Spleen (tissue), 11 donors: ENCODE data around the gene KIF6. TPM values are rescaled to one million over a fixed set of nuclear protein-coding genes. Genes with fewer than 3 reads are reported as not detected.

ENCODE experiments used
- DNase-seq: peaks from one replicate; pipeline ENCODE4 v3.0.0-alpha.2; 2020
- H3K27ac ChIP-seq, 8 donors: fragments of 200-600 bp; sonication (generic) in 7 of 8; 1 replicate in 4 of 8; 2 replicates in 4 of 8; pipeline versions ENCODE4 v1.5.0 to v1.8.0; 2016 to 2021; ENCODE audit warnings: inconsistent platforms in 4 of 8, mild to moderate bottlenecking in 4 of 8, moderate library complexity in 1 of 8
- H3K27me3 ChIP-seq, 7 donors: fragments of 200-600 bp; sonication (generic) in 6 of 7; replicated peaks in 1 of 7; 1 replicate in 4 of 7; 2 replicates in 3 of 7; pipeline versions ENCODE4 v1.5.0 to v1.8.0; 2016 to 2021; ENCODE audit warnings: inconsistent platforms in 3 of 7, mild to moderate bottlenecking in 1 of 7
- H3K36me3 ChIP-seq, 6 donors: fragments of 200-600 bp; sonication (generic) in 5 of 6; 1 replicate in 4 of 6; 2 replicates in 2 of 6; pipeline versions ENCODE4 v1.5.0 to v1.8.0; 2016 to 2021; ENCODE audit warnings: inconsistent platforms in 2 of 6
- H3K4me1 ChIP-seq, 6 donors: fragments of 200-600 bp; sonication (generic) in 5 of 6; 1 replicate in 3 of 6; 2 replicates in 3 of 6; pipeline versions ENCODE4 v1.5.0 to v1.8.0; 2016 to 2021; ENCODE audit warnings: inconsistent platforms in 3 of 6
- H3K4me3 ChIP-seq, 8 donors: fragments of 200-600 bp; sonication (generic) in 7 of 8; 1 replicate in 4 of 8; 2 replicates in 4 of 8; pipeline versions ENCODE4 v1.5.0 to v1.8.0; 2016 to 2021; ENCODE audit warnings: inconsistent platforms in 4 of 8, mild to moderate bottlenecking in 4 of 8, moderate library complexity in 2 of 8
- H3K9me3 ChIP-seq, 8 donors: fragments of 200-600 bp; sonication (generic) in 7 of 8; 1 replicate in 4 of 8; 2 replicates in 4 of 8; pipeline versions ENCODE4 v1.5.0 to v1.8.0; 2016 to 2021; ENCODE audit warnings: inconsistent platforms in 4 of 8
- POLR2A ChIP-seq, 3 donors: fragments of 450-650 bp; IDR thresholded peaks; one replicate each; pipeline ENCODE4 v1.5.1; 2017; ENCODE audit warnings: antibody characterized with exemption in 3 of 3, mild to moderate bottlenecking in 1 of 3
- POLR2AphosphoS5 ChIP-seq, 3 donors: sonication (generic); formaldehyde crosslinking; IDR thresholded peaks; one replicate each; pipeline ENCODE4 v1.5.1; 2017; ENCODE audit warnings: antibody characterized with exemption in 3 of 3
- WGBS, 5 donors: extraction: QIAGEN DNeasy Blood & Tissue Kit in 3 of 5; methylation state at CpG; one replicate each; pipeline versions ENCODE4 v1.1.5 to v1.1.7; 2013 to 2018; 5-methylcytosine and 5-hydroxymethylcytosine counted together
- intact Hi-C: fragments of 100-400 bp; cut with DNase I; formaldehyde crosslinking; loops from one replicate; pipeline ENCODE4 v1.15.0; 2023; ENCODE audit warnings: low total_unique reads
- polyA plus RNA-seq, 3 donors: library from polyadenylated mRNA; stranded (reverse); fragments of 200-250 nt; gene quantifications; one replicate each; pipeline ENCODE4 v1.2.1, GENCODE V29; 2013
- total RNA-seq, 7 donors: library from RNA; depleted of rRNA in 3 of 7; stranded (reverse); fragments of >200 nt in 3 of 7; fragmentation: NEBNext Ultra II Directional in 4 of 7; extraction: Animal tissue kit (Norgen Biotek cat#: 25700) in 4 of 7; gene quantifications; one replicate each; pipeline versions ENCODE4 v1.1.0 to v1.2.1, GENCODE V29; 2016 to 2021
- TF ChIP-seq, protein P1 (sequence below), 11 experiments: fragments of 200-600 bp in 7 of 11; fragments of 450-650 bp in 4 of 11; sonication (generic) in 4 of 11; IDR thresholded peaks in 8 of 11; conservative IDR thresholded peaks in 3 of 11; 1 replicate in 7 of 11; 2 replicates in 4 of 11; pipeline versions ENCODE4 v1.4.0 to v1.8.0; 2016 to 2021; ENCODE audit warnings: antibody characterized with exemption in 11 of 11, inconsistent platforms in 4 of 11, mild to moderate bottlenecking in 1 of 11
- donor health status: healthy with polysubstance abuse.
- donor health status: DM: no; HTN: no; CAD: no; lungs with moderate emphysema.
- donor health status: DM: no; HTN: no; CAD: no.
- donor health status: Bipolar disorder and iron deficiency.
- donor health status: healthy.
- donor health status: DM: no; HTN: no; CAD: no.
- donor health status: DM: yes; HTN: yes; CAD: no.

The KIF6 gene
- total and polyA plus RNA-seq, 10 donors = 0.10 to 0.75 (median 0.24) TPM; not detected in 3

DNA sequence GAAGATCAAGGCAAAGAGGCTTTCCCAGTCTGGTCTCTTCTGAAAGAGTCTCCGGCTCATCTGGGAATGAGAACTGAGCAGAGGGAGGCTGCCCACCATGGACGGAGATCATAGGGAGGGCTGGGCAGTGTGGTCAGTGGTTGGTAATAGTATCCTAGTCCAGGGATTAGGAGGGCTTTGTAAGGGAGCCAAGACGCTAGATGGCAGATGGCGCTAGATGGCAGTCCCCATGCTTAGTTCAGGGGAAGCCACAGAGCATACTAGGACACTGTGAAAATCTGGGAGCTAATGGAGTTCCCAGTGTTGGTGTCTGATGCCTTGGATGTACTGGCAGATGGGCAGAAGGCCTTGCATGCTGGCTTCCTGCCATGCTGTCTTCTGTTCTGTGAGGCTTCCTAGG is 45.2 kb upstream of the KIF6 start:
- TF ChIP-seq POLR2AphosphoS5 (IDR thresholded peaks at IDR 0.05) (no peak), POLR2A (IDR thresholded peaks at IDR 0.05) (no peak)
- TF ChIP-seq, protein P1, sequence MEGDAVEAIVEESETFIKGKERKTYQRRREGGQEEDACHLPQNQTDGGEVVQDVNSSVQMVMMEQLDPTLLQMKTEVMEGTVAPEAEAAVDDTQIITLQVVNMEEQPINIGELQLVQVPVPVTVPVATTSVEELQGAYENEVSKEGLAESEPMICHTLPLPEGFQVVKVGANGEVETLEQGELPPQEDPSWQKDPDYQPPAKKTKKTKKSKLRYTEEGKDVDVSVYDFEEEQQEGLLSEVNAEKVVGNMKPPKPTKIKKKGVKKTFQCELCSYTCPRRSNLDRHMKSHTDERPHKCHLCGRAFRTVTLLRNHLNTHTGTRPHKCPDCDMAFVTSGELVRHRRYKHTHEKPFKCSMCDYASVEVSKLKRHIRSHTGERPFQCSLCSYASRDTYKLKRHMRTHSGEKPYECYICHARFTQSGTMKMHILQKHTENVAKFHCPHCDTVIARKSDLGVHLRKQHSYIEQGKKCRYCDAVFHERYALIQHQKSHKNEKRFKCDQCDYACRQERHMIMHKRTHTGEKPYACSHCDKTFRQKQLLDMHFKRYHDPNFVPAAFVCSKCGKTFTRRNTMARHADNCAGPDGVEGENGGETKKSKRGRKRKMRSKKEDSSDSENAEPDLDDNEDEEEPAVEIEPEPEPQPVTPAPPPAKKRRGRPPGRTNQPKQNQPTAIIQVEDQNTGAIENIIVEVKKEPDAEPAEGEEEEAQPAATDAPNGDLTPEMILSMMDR (IDR thresholded peaks at IDR 0.05 in 8 of 11, conservative IDR thresholded peaks at IDR 0.05 in 3 of 11) = no peak
- H3K36me3 ChIP-seq = no peaks in the 10 kb centered on the region
- H3K27ac ChIP-seq = no peak overlapping the region
- H3K4me3 ChIP-seq = no peak overlapping the region
- intact Hi-C loops = no loop called here
- peaks cover 0 to 11% (median 0%) of the 10 kb centered on the region in 7 donors for H3K27me3 ChIP-seq
- peaks cover 0 to 4% (median 0%) of the 10 kb centered on the region in 8 donors for H3K9me3 ChIP-seq
- no peak for DNase-seq
- no peaks in the 10 kb centered on the region for H3K4me1 ChIP-seq
- 86 to 93% (median 91%) methylated on average over 4 of the region's 4 CpGs for WGBS, 5 donors

DNA sequence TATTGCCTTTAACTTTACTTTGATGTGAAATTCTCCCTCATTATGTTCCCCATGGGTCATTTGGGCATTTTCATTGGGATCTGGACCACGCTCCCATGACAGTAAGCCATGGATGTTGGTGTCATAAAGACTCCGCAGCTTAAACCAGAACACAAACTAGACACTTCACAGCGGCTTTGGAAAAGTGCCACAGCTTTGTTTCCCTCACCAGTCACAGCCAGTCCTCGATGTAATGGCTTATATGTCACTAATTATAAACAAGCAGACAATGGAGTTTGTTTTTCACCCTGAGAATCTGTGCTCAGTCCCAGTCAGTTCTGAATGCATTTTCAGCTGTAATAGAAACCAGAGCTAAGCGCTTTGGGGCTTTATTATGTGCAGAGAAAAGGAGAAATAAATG is 43.8 kb upstream of the KIF6 start:
- H3K9me3 ChIP-seq = peaks cover 0 to 4% (median 0%) of the 10 kb centered on the region in 8 donors
- H3K27ac ChIP-seq = no peak overlapping the region
- no peaks in the 10 kb centered on the region for H3K4me1 ChIP-seq
- H3K27me3 ChIP-seq = peaks cover 0 to 11% (median 0%) of the 10 kb centered on the region in 7 donors
- intact Hi-C loops = no loop called here
- no peak for TF ChIP-seq POLR2A (IDR thresholded peaks at IDR 0.05)
- TF ChIP-seq POLR2AphosphoS5 (IDR thresholded peaks at IDR 0.05) = no peak
- TF ChIP-seq, protein P1 (IDR thresholded peaks at IDR 0.05 in 8 of 11, conservative IDR thresholded peaks at IDR 0.05 in 3 of 11) = no peak
- H3K4me3 ChIP-seq = no peak overlapping the region
- H3K36me3 ChIP-seq = no peaks in the 10 kb centered on the region
- DNase-seq = no peak
- 71 to 80% (median 79%) methylated on average over 5 of the region's 5 CpGs for WGBS, 5 donors

DNA sequence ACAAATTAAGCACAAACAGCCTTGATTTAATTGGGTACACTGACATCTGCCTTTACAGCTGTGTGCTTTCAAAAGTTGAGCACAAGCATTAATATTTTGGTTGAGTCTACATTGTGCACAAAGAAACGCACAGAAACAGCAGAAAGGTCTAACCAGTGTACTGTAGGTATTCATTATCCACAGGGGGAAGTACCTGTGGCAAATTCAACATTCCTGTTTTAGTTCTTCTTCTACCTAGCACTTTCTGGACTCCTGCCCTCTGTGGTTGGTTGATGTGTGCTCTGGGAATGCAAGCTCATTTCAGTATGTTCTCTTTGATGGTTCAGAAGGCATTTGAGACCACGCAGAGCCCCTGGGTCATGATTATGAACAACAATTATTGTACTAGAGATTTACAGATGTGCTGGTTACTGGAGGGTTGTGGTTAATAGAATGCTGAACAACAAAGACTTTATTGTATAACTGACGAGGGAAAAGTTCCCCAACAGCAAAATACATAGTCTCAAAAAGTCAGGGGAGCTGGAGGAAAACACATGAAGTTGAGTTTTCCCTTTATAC is 40.4 kb upstream of the KIF6 start:
- Histone ChIP-seq H3K27me3 (peaks cover 0 to 9% (median 0%) of the 10 kb centered on the region in 7 donors), H3K27ac (no peak overlapping the region), H3K36me3 (no peaks in the 10 kb centered on the region), H3K4me1 (no peaks in the 10 kb centered on the region), H3K9me3 (peaks cover 0 to 4% (median 0%) of the 10 kb centered on the region in 8 donors), H3K4me3 (no peak overlapping the region)
- TF ChIP-seq POLR2AphosphoS5 (IDR thresholded peaks at IDR 0.05) (no peak), POLR2A (IDR thresholded peaks at IDR 0.05) (no peak)
- TF ChIP-seq, protein P1 (IDR thresholded peaks at IDR 0.05 in 8 of 11, conservative IDR thresholded peaks at IDR 0.05 in 3 of 11) = no peak
- DNase-seq = no peak
- intact Hi-C loops = no loop called here
- 60 to 81% (median 77%) methylated on average over 3 of the region's 3 CpGs for WGBS, 5 donors

DNA sequence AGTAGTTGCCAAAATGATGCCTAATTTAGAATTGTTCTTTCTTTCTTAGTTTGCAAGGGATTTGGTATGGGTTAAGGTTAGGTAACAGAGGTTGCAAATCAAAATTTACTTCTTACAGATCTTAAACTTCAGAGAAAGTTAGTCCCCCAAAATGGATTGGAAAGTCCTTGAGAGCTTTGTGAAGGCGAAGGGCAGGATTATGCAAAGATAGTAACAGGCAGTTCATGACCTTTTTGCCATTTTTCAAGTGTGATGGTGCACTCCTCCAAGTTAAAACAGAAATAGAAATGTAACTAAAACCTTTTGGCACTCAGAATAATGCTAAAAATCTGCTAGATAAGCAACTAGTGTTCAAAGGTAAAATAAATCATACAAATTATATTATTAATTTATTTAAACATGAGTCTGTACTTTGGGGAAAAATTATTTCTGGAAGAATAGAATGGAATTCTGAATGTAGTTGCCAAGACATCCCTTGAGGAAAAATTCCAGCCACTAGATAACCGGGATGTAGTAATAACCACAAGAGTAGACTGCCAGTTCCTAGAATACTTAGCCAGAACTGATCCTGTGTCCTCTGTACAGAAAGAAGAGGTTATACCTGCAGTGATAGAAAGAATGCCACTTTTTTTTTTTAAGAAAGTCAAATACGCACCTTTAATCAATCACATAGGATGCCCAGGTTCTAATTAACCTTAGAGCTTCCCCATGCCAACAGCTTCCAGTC is 35.2 kb upstream of the KIF6 start:
- DNase-seq = no peak
- Histone ChIP-seq H3K36me3 (no peaks in the 10 kb centered on the region), H3K4me3 (no peak overlapping the region), H3K4me1 (no peaks in the 10 kb centered on the region), H3K27me3 (peaks cover 0 to 8% (median 0%) of the 10 kb centered on the region in 7 donors), H3K27ac (no peak overlapping the region), H3K9me3 (no peaks in the 10 kb centered on the region)
- TF ChIP-seq POLR2AphosphoS5 (IDR thresholded peaks at IDR 0.05) (no peak), POLR2A (IDR thresholded peaks at IDR 0.05) (no peak)
- TF ChIP-seq, protein P1 (IDR thresholded peaks at IDR 0.05 in 8 of 11, conservative IDR thresholded peaks at IDR 0.05 in 3 of 11) = no peak
- intact Hi-C loops = no loop called here
- 62 to 79% (median 75%) methylated on average over 3 of the region's 3 CpGs for WGBS, 5 donors
